A673 (cell line): ENCODE measurements around the gene AARSD1.

Experiments used
- EZH2 ChIP-seq: fragments of 200-600 bp; sonication (generic); IDR thresholded peaks from 2 replicates; pipeline ENCODE4 v1.6.1; 2017; ENCODE audit warnings: borderline replicate concordance, low read depth, mild to moderate bottlenecking, mixed read lengths, antibody characterized with exemption, low read length; ENCODE audit not compliant: poor library complexity, severe bottlenecking
- TF ChIP-seq, protein P1 (sequence below): fragments of 300-800, 200-600 bp; sonication (generic); conservative IDR thresholded peaks from 2 replicates; pipeline ENCODE4 v1.5.1; 2017; ENCODE audit warnings: low read depth, mild to moderate bottlenecking, antibody characterized with exemption, low read length, moderate library complexity, mixed read lengths

DNA sequence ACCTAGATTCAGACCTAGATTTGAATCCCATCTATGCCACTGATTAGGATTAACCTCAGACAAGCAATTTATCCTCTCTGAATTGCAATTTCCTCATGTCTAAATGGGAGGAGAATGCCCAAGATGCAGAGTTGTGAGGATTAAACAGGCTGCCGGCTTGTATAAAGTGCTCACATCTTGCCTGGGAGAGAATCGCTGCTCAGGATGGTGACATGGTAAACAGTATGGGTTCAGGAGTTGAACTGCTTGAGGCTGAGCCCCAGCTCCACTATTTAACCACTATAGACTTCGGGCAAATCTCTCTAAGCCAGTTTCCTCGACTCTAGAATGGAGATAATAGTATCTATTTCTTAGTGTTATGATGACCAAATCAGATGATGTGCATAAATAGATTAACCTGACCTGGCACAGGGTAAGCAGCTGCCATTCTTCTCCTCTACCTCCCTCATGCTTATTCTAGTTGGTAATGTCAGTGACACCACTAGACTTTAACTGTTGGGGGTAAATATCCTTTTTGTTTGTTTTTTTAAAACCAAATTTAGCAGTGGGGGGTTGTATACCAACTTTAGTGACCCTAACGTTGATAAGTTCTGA, 33.2 kb upstream of the AARSD1 start:
- TF ChIP-seq, protein P1, sequence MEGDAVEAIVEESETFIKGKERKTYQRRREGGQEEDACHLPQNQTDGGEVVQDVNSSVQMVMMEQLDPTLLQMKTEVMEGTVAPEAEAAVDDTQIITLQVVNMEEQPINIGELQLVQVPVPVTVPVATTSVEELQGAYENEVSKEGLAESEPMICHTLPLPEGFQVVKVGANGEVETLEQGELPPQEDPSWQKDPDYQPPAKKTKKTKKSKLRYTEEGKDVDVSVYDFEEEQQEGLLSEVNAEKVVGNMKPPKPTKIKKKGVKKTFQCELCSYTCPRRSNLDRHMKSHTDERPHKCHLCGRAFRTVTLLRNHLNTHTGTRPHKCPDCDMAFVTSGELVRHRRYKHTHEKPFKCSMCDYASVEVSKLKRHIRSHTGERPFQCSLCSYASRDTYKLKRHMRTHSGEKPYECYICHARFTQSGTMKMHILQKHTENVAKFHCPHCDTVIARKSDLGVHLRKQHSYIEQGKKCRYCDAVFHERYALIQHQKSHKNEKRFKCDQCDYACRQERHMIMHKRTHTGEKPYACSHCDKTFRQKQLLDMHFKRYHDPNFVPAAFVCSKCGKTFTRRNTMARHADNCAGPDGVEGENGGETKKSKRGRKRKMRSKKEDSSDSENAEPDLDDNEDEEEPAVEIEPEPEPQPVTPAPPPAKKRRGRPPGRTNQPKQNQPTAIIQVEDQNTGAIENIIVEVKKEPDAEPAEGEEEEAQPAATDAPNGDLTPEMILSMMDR = no peak
- no peak for TF ChIP-seq EZH2
